ENCODE measurements around the gene GRM7.

The GRM7 gene

GRCh38 chr3:7288133-7288532, 427.2 kb downstream of the GRM7 start:
- H3K4me3 ChIP-seq (ENCODE audit: low read length): no peak overlapping the region
- no peak for DNase-seq (ENCODE audit: low read depth)
- TF ChIP-seq CTCF (conservative IDR thresholded peaks at IDR 0.05; ENCODE audit: low read length): no peak

- no peak for DNase-seq (ENCODE audit: low read depth)
- no peak for TF ChIP-seq CTCF (conservative IDR thresholded peaks at IDR 0.05; ENCODE audit: low read length)
- H3K4me3 ChIP-seq (ENCODE audit: low read length): no peak overlapping the region
Measured at GRCh38 chr3:7289121-7289520, 428.2 kb downstream of the GRM7 start.

GRCh38 chr3:7290077-7290825, 429.3 kb downstream of the GRM7 start:
- no peak for DNase-seq (ENCODE audit: low read depth)
- TF ChIP-seq CTCF (conservative IDR thresholded peaks at IDR 0.05; ENCODE audit: low read length): no peak
- no peak overlapping the region for H3K4me3 ChIP-seq (ENCODE audit: low read length)

GRCh38 chr3:7292362-7292761, 431.4 kb downstream of the GRM7 start:
- no peak for TF ChIP-seq CTCF (conservative IDR thresholded peaks at IDR 0.05; ENCODE audit: low read length)
- no peak overlapping the region for H3K4me3 ChIP-seq (ENCODE audit: low read length)
- no peak for DNase-seq (ENCODE audit: low read depth)

GRCh38 chr3:7293286-7293685, 432.4 kb downstream of the GRM7 start:
- DNase-seq (ENCODE audit: low read depth): no peak
- TF ChIP-seq CTCF (conservative IDR thresholded peaks at IDR 0.05; ENCODE audit: low read length): no peak

GRCh38 chr3:7305561-7305960, 444.6 kb downstream of the GRM7 start:
- no peak for DNase-seq (ENCODE audit: low read depth)
- no peak overlapping the region for H3K4me3 ChIP-seq (ENCODE audit: low read length)
- no peak for TF ChIP-seq CTCF (conservative IDR thresholded peaks at IDR 0.05; ENCODE audit: low read length)

More at GRCh38 chr3:7293286-7293685, 432.4 kb downstream of the GRM7 start:
- H3K4me3 ChIP-seq (ENCODE audit: low read length): no peak overlapping the region

GRCh38 chr3:7306901-7307300, 446.0 kb downstream of the GRM7 start:
- H3K4me3 ChIP-seq (ENCODE audit: low read length): no peak overlapping the region
- no peak for TF ChIP-seq CTCF (conservative IDR thresholded peaks at IDR 0.05; ENCODE audit: low read length)
- DNase-seq (ENCODE audit: low read depth): no peak
